Gastrocnemius medialis (tissue), 4 donors: ENCODE results near the gene STAT5B.

Source experiments
- CTCF ChIP-seq, 5 experiments: fragments of 450-650 bp in 3 of 5; fragments of 200-600 bp in 2 of 5; sonication (generic) in 2 of 5; IDR thresholded peaks in 4 of 5; conservative IDR thresholded peaks in 1 of 5; 1 replicate in 4 of 5; 2 replicates in 1 of 5; pipeline ENCODE4 v1.5.1; 2016 to 2019; ENCODE audit warnings: antibody characterized with exemption in 5 of 5, mild to moderate bottlenecking in 3 of 5, moderate library complexity in 3 of 5
- POLR2A ChIP-seq, 2 donors: fragments of 450-650 bp; IDR thresholded peaks; one replicate each; pipeline ENCODE4 v1.6.1; 2017; ENCODE audit warnings: antibody characterized with exemption in 2 of 2, mild to moderate bottlenecking in 2 of 2, moderate library complexity in 2 of 2

- TF ChIP-seq CTCF (IDR thresholded peaks at IDR 0.05 in 4 of 5, conservative IDR thresholded peaks at IDR 0.05 in 1 of 5) = no peak
- no peak for TF ChIP-seq POLR2A (IDR thresholded peaks at IDR 0.05)
Measured at GRCh38 chr17:42236760-42237159, 39.4 kb downstream of the STAT5B start.
